NT2/D1 (cell line): ENCODE measurements around the gene CCDC34.

ENCODE experiments used
- SUZ12 ChIP-seq: IDR thresholded peaks from 2 replicates; pipeline ENCODE4 v1.6.1; 2011; ENCODE audit not compliant: insufficient read length, insufficient read depth; ENCODE audit errors: extremely low read depth
- ZNF274 ChIP-seq: IDR thresholded peaks from 2 replicates; pipeline ENCODE4 v1.6.1; 2011; ENCODE audit warnings: mild to moderate bottlenecking, low read depth, low read length

DNA sequence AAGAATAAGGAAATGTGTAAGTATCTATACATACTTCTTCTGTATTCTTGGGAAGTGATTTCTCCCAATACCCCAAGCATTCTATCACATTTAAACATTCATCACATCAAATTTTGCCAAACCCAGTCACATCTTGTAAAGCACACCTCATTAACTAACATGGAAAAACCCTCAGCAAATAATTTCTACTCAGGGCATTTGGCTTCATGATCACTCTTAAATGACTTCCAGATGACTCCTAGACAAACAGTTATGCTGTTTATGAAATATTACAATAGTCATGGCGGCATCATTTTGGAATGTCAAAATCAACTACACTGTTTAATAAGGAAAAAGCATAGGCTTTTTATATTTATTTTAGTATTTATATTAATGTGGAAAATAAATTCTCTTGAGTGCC is 47.3 kb upstream of the CCDC34 start:
- TF ChIP-seq ZNF274, result no peak
- no peak for TF ChIP-seq SUZ12
